DND-41 (cell line): Measurements from ENCODE around the gene RHBDD3.
A peak's percentile ranks its signal among the peaks of the same experiment; 100 is the strongest.

ENCODE experiments used
- EZH2 ChIP-seq: IDR thresholded peaks from 3 replicates; pipeline ENCODE4 v1.6.1; 2012; ENCODE audit warnings: borderline replicate concordance, low read depth, mild to moderate bottlenecking, moderate library complexity, low read length, inconsistent platforms; ENCODE audit not compliant: severe bottlenecking
- TF ChIP-seq, protein P1 (sequence below): IDR thresholded peaks from 2 replicates; pipeline ENCODE4 v1.5.1; 2012; ENCODE audit warnings: borderline replicate concordance, low read length, moderate library complexity, mild to moderate bottlenecking; ENCODE audit not compliant: poor library complexity, severe bottlenecking; ENCODE audit errors: extremely low read depth

DNA sequence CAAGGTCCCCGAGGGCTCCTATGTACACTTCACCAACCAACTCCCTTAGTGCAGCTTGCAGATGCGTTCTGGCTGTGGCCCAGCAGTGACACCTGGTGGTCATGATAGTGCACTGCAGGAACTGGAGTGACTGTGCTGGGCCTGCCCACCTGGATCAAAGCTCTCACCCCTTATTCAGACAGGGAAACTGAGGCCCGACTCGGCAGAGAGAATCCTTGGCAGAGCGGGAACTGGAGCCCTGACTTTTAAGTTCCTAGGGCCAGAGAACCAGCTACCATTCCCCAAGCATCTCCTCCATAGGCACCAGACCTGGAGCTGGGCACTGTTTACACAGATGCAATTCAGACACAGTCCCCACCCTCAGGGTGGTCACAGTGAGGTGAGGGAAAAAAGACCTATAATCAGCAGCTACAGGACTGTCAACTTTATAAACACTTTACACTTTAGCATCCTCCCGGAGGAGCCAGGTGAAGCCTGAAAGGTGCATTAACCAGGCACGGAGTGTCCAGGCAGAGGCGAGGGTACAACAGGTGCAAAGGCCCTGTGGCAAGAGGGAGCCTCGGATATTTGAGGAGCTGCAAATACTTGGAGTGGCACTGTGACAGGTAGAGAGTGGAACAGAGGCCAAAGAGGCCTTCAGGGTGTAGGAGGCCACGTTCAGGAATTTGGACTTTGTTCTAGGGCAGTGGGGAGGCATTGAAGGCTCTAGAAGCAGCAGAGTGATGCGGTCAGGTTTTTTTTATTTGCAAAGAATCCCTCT, 22.0 kb downstream of the RHBDD3 start:
- TF ChIP-seq, protein P1, sequence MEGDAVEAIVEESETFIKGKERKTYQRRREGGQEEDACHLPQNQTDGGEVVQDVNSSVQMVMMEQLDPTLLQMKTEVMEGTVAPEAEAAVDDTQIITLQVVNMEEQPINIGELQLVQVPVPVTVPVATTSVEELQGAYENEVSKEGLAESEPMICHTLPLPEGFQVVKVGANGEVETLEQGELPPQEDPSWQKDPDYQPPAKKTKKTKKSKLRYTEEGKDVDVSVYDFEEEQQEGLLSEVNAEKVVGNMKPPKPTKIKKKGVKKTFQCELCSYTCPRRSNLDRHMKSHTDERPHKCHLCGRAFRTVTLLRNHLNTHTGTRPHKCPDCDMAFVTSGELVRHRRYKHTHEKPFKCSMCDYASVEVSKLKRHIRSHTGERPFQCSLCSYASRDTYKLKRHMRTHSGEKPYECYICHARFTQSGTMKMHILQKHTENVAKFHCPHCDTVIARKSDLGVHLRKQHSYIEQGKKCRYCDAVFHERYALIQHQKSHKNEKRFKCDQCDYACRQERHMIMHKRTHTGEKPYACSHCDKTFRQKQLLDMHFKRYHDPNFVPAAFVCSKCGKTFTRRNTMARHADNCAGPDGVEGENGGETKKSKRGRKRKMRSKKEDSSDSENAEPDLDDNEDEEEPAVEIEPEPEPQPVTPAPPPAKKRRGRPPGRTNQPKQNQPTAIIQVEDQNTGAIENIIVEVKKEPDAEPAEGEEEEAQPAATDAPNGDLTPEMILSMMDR = peak; percentile 99
- no peak for TF ChIP-seq EZH2
